Measurements from ENCODE around the gene MAPRE3.

MAPRE3 gene

GRCh38 chr2:27050281-27050995 lies 80.0 kb downstream of the MAPRE3 start:
- peak; percentile 44 for TF ChIP-seq CTCF (IDR thresholded peaks at IDR 0.05; ENCODE audit: low read depth, low read length)
- peak; percentile 93 for DNase-seq (ENCODE audit: extremely low read depth, low read depth)

- DNase-seq (ENCODE audit: extremely low read depth, low read depth) = peak; percentile 84
Observed at GRCh38 chr2:27050996-27051901, 80.8 kb downstream of the MAPRE3 start, which contains the start of gene AGBL5. TSS of gene AGBL5 (plus strand) at chr2:27051668. CDS start at chr2:27052959, 1,291 bp downstream.

GRCh38 chr2:27051902-27052645 lies 81.6 kb downstream of the MAPRE3 start:
- no peak for TF ChIP-seq CTCF (IDR thresholded peaks at IDR 0.05; ENCODE audit: low read depth, low read length)
- DNase-seq (ENCODE audit: extremely low read depth, low read depth) = no peak

More at GRCh38 chr2:27050996-27051901, 80.8 kb downstream of the MAPRE3 start, which contains the start of gene AGBL5:
- TF ChIP-seq CTCF (IDR thresholded peaks at IDR 0.05; ENCODE audit: low read depth, low read length) = no peak

- no peak for TF ChIP-seq CTCF (IDR thresholded peaks at IDR 0.05; ENCODE audit: low read depth, low read length)
- DNase-seq (ENCODE audit: extremely low read depth, low read depth) = no peak
Observed at GRCh38 chr2:27053321-27053720, 82.9 kb downstream of the MAPRE3 start.

GRCh38 chr2:27053776-27054175 lies 83.3 kb downstream of the MAPRE3 start:
- no peak for TF ChIP-seq CTCF (IDR thresholded peaks at IDR 0.05; ENCODE audit: low read depth, low read length)
- DNase-seq (ENCODE audit: extremely low read depth, low read depth) = no peak

- DNase-seq (ENCODE audit: extremely low read depth, low read depth) = no peak
- TF ChIP-seq CTCF (IDR thresholded peaks at IDR 0.05; ENCODE audit: low read depth, low read length) = no peak
Observed at GRCh38 chr2:27054721-27055120, 84.3 kb downstream of the MAPRE3 start.

All from AG09319 (cell line).